Measurements from ENCODE around the gene OTOP3.
"Not testable (repeated sequence)": the region's sequence is repeated elsewhere in the genome, so short reads cannot be mapped to it uniquely, and the experiment has no call there.

OTOP3 gene

DNA sequence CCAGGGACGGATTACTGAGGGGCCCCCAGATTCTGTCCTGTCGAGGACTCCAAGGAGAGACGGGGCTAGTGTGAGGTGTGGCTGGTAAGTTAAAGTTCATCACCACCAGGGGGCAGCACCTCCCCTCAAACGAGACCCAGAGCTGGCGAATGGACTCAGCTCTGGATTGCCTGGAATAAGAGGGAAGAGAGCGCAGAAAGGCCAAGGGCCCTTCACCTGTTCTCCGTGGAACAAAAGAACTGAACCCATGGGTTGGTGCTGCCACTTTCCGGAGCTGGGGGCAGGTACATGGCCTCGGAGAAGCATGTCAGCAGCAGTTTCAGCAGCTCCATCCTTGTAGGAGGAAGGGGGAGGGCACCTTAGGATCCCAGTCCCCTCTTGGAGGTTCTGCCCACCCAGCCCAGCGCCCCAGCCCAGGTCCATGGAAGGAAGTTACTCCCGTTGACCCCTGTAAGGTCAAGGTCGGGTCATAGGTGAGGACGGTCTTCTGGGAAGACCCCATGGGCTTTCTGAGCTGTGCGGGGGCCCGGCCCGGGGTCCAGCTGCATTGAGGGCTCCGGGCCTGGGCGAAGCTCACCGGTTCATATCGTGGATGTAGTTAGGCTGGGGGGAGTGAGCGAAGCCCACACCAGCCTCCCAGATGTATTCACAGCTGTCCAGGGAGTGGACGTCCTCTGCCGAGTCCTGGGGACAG lies 26.1 kb downstream of the OTOP3 start:
- peak; percentile 43 for DNase-seq (ENCODE audit: low read depth)
- TF ChIP-seq, protein P1, sequence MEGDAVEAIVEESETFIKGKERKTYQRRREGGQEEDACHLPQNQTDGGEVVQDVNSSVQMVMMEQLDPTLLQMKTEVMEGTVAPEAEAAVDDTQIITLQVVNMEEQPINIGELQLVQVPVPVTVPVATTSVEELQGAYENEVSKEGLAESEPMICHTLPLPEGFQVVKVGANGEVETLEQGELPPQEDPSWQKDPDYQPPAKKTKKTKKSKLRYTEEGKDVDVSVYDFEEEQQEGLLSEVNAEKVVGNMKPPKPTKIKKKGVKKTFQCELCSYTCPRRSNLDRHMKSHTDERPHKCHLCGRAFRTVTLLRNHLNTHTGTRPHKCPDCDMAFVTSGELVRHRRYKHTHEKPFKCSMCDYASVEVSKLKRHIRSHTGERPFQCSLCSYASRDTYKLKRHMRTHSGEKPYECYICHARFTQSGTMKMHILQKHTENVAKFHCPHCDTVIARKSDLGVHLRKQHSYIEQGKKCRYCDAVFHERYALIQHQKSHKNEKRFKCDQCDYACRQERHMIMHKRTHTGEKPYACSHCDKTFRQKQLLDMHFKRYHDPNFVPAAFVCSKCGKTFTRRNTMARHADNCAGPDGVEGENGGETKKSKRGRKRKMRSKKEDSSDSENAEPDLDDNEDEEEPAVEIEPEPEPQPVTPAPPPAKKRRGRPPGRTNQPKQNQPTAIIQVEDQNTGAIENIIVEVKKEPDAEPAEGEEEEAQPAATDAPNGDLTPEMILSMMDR (IDR thresholded peaks at IDR 0.05; ENCODE audit: control insufficient read depth, insufficient read depth, low read depth, low read length, missing control alignments) = peak; percentile 79
- H3K4me3 ChIP-seq (ENCODE audit: control insufficient read depth, low read depth, low read length) = no peak overlapping the region

DNA sequence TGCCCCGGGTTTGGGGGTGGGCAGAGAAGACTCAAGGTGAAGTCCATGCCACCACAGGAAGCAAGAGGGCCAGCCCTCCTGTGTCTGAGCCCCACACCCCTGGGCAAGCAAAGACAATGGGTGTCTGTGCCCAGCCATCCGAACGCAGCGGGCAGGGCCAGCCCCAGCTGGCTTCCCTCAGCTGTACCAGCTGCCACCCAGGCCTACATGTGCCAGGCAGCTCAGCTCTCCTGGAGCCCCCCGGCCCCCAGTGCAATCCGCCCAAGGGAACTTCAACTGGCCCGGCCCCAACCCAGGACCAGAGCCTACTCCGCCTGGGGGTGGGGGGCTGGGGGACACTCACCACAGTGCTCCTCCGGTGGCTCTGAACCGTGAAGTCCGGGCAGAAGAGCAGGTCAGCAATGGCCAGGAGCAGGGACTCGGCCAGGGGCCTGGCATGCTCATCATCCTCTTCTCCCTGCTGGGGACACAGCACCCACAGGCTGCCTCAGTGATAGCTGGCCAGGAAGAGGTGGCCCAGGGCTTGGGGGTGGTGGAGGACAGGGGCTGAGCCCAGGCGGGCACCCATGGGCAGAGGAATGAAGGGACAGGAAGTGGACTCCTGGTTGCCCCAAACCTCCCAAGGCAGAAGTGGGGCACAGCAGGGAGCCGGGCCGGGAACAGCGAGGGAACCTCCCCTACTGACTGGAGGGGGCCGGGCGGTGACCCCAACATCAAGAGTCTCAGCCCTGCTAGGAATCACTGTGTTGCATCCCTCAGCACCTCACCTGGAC lies 27.1 kb downstream of the OTOP3 start:
- no peak for DNase-seq (ENCODE audit: low read depth)

GRCh38 chr17:74963656-74964055 lies 28.0 kb downstream of the OTOP3 start:
- no peak for DNase-seq (ENCODE audit: low read depth)
- TF ChIP-seq, protein P1 (IDR thresholded peaks at IDR 0.05; ENCODE audit: control insufficient read depth, insufficient read depth, low read depth, low read length, missing control alignments) = peak; percentile 31
- H3K4me3 ChIP-seq (ENCODE audit: control insufficient read depth, low read depth, low read length) = no peak overlapping the region

More for the DNA sequence above, 27.1 kb downstream of the OTOP3 start:
- TF ChIP-seq, protein P1 (IDR thresholded peaks at IDR 0.05; ENCODE audit: control insufficient read depth, insufficient read depth, low read depth, low read length, missing control alignments) = no peak
- H3K4me3 ChIP-seq (ENCODE audit: control insufficient read depth, low read depth, low read length) = no peak overlapping the region

DNA sequence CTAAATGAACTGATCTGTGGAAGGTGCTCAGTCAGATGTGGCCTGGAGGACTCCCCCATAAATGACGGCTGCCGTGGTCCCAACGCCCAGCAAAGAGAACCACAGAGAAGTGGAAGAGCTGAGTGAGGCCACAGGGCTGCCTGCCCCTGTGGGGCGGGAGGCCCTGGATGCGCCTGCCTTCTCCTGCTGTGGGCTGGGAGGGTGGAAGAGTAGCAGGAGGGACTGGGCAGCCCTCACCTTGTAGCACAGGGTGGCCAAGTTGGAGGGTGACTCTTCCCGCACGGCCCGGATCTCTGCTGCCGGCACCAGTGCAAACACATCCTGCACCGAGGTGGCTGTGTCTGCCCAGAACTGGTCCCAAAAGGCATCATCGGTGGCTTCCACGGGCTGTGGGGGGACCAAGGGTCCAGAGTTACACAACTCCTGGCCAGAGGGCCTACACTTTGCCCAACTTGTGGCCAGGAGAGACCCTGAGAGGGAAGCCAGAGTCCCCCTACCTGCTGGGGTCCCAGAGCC lies 28.6 kb downstream of the OTOP3 start:
- no peak for DNase-seq (ENCODE audit: low read depth)
- TF ChIP-seq, protein P1 (IDR thresholded peaks at IDR 0.05; ENCODE audit: control insufficient read depth, insufficient read depth, low read depth, low read length, missing control alignments) = no peak
- no peak overlapping the region for H3K4me3 ChIP-seq (ENCODE audit: control insufficient read depth, low read depth, low read length)

GRCh38 chr17:74964988-74965622 lies 29.4 kb downstream of the OTOP3 start:
- H3K4me3 ChIP-seq (ENCODE audit: control insufficient read depth, low read depth, low read length) = no peak overlapping the region
- TF ChIP-seq, protein P1 (IDR thresholded peaks at IDR 0.05; ENCODE audit: control insufficient read depth, insufficient read depth, low read depth, low read length, missing control alignments) = no peak
- no peak for DNase-seq (ENCODE audit: low read depth)

DNA sequence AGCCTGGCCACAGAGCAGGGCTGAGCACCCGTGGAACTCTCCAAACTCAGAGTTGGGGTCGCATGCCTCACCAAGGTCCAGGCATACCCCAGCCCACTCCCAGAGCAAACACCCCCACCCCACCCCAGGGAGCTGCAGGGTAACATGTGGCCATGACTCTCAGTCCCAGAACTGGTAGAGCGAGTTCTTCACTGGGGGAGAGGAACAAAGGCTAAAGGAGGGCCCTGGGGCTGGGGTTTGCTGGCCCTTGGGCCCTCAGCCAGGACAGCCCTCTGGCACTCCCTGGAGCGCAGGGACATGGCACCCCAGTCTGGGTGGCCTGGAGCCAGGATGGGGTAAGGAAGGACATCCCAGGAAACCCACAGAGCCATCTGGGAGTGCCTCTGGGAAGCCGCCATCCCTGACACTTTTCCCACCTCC lies 32.7 kb downstream of the OTOP3 start:
- DNase-seq (ENCODE audit: low read depth) = no peak
- H3K4me3 ChIP-seq (ENCODE audit: control insufficient read depth, low read depth, low read length) = no peak overlapping the region
- TF ChIP-seq, protein P1 (IDR thresholded peaks at IDR 0.05; ENCODE audit: control insufficient read depth, insufficient read depth, low read depth, low read length, missing control alignments) = no peak

DNA sequence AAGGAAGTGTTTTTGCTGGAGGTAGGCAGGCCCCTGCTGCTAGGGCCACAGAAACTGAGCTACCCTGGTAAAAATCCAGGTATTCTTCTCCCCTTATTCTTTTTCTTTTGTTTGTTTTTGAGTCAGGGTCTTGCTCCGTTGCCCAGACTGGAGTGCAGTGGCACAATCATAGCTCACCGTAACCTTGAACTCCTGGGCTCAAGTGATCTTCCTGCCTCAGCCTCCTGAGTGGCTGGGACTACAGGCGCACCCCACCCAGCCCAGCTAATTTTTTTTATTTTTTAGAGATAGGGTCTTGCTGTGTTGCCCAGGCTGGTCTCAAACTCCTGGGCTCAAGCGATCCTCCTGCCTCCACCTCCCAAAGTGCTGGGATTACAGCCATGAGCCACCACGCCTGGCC lies 33.8 kb downstream of the OTOP3 start:
- not testable (repeated sequence) for DNase-seq (ENCODE audit: low read depth); H3K4me3 ChIP-seq (ENCODE audit: control insufficient read depth, low read depth, low read length)
